Measurements from ENCODE around the gene DCAF11. TPM values are rescaled to one million over a fixed set of nuclear protein-coding genes. Genes with fewer than 3 reads are reported as not detected.

DCAF11 gene
- total RNA-seq, 1 experiment from 2014 or later: 48.8 TPM

DNA sequence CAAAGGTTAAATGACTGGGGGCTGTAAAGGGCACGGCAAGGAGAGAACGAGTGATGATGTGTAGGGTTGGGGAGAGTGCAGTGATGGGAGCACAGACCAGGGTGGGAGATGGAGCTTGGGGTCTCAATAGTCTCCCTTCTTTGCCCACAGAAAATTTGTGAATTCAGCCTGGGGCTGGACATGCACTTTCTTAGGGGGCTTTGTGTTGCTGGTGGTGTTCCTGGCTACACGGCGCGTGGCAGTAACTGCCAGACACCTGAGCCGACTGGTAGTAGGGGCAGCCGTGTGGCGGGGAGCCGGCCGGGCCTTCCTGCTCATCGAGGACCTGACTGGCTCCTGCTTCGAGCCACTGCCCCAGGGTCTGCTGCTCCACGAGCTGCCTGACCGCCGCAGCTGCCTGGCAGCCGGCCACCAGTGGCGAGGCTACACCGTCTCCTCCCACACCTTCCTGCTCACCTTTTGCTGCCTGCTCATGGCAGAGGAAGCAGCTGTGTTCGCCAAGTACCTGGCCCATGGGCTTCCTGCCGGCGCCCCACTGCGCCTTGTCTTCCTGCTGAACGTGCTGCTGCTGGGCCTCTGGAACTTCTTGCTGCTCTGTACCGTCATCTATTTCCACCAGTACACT lies 17.6 kb downstream of the DCAF11 start:
- POLR2A ChIA-PET: interaction anchor here (0.7 to 12.5 kb wide), 4 partner anchors 9 to 16 kb away, joined by 3 to 252 read pairs (median 5); partner anchors contain the start of genes DCAF11, EMC9 and NRL
- Mint-ChIP-seq H3K27ac (ENCODE audit: low read depth, unreplicated experiment) (peak overlapping the region; percentile 71), H3K4me3 (ENCODE audit: unreplicated experiment) (no peak overlapping the region), H3K9me3 (ENCODE audit: unreplicated experiment) (no peaks in the 10 kb centered on the region), H3K27me3 (ENCODE audit: insufficient read depth, unreplicated experiment) (no peaks in the 10 kb centered on the region), H3K4me1 (ENCODE audit: insufficient read depth, unreplicated experiment) (peaks cover 31% of the 10 kb centered on the region), H3K36me3 (ENCODE audit: insufficient read depth, unreplicated experiment) (peaks cover 2% of the 10 kb centered on the region)
- BruUV-seq (replicated peaks): no TSS peak
- CTCF ChIA-PET: interaction anchor here (0.5 to 1.5 kb wide), 6 partner anchors 18 to 941 kb away, joined by 3 to 5 read pairs (median 3); partner anchors contain the start of gene DCAF11
- TF ChIP-seq, protein P1, sequence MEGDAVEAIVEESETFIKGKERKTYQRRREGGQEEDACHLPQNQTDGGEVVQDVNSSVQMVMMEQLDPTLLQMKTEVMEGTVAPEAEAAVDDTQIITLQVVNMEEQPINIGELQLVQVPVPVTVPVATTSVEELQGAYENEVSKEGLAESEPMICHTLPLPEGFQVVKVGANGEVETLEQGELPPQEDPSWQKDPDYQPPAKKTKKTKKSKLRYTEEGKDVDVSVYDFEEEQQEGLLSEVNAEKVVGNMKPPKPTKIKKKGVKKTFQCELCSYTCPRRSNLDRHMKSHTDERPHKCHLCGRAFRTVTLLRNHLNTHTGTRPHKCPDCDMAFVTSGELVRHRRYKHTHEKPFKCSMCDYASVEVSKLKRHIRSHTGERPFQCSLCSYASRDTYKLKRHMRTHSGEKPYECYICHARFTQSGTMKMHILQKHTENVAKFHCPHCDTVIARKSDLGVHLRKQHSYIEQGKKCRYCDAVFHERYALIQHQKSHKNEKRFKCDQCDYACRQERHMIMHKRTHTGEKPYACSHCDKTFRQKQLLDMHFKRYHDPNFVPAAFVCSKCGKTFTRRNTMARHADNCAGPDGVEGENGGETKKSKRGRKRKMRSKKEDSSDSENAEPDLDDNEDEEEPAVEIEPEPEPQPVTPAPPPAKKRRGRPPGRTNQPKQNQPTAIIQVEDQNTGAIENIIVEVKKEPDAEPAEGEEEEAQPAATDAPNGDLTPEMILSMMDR (IDR thresholded peaks at IDR 0.05; ENCODE audit: unreplicated experiment): no peak
- peak; percentile 66 for DNase-seq (ENCODE audit: unreplicated experiment)
- intact Hi-C loops (cut with micrococcal nuclease): no loop called here

DNA sequence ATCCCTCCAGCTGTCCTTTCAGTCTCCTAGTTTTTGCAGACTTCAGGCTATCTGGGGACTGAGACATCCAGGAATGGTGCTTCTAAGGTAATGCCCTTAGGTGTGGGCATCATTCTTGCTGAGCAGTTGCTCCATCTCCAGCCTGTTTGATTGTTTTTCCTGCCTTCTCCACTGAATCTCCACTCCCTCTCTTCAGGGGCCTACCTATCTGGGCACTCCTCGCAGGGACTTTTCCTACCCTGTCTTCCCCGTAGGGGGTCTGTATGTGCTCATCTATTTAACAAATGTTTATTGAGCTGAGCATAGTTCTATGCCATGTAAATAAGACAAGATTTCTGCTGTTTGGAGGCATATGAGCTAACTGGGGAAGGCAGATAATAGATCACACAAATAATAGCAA lies 18.4 kb downstream of the DCAF11 start:
- ChIA-PET POLR2A (interaction anchor here (0.7 to 12.5 kb wide), 4 partner anchors 8 to 17 kb away, joined by 3 to 252 read pairs (median 5); partner anchors contain the start of genes DCAF11, EMC9 and NRL), CTCF (interaction anchor here (0.5 to 1.5 kb wide), 7 partner anchors 15 to 942 kb away, joined by 3 to 5 read pairs (median 3); partner anchors contain the start of gene DCAF11)
- Mint-ChIP-seq H3K4me3 (ENCODE audit: unreplicated experiment) (no peak overlapping the region), H3K27me3 (ENCODE audit: insufficient read depth, unreplicated experiment) (no peaks in the 10 kb centered on the region), H3K36me3 (ENCODE audit: insufficient read depth, unreplicated experiment) (peaks cover 9% of the 10 kb centered on the region), H3K4me1 (ENCODE audit: insufficient read depth, unreplicated experiment) (peaks cover 36% of the 10 kb centered on the region), H3K9me3 (ENCODE audit: unreplicated experiment) (no peaks in the 10 kb centered on the region), H3K27ac (ENCODE audit: low read depth, unreplicated experiment) (peak overlapping the region; percentile 71)
- no TSS peak for BruUV-seq (replicated peaks)
- DNase-seq (ENCODE audit: unreplicated experiment): no peak
- TF ChIP-seq, protein P1 (IDR thresholded peaks at IDR 0.05; ENCODE audit: unreplicated experiment): no peak
- intact Hi-C loops (cut with micrococcal nuclease): no loop called here

DNA sequence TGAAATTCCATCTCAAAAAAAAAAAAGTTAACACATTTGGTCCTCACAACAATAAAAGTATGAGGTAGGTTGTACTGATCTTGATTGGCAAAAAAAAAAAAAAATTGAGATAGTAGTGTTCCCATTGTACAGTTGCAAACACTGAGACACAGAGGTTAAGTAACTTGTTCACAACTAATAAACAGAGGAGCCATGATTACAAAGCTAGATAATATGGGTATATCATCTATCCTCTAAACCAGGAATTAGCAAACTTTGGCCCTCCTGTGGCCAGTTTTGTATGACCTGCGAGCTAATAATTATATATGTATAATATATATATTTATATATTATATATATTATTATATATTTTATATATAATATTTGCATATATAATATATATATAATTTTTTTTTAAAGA lies 19.2 kb downstream of the DCAF11 start:
- no peak overlapping the region for H3K27ac Mint-ChIP-seq (ENCODE audit: low read depth, unreplicated experiment)
- H3K9me3 Mint-ChIP-seq (ENCODE audit: unreplicated experiment): no peaks in the 10 kb centered on the region
- no peak overlapping the region for H3K4me3 Mint-ChIP-seq (ENCODE audit: unreplicated experiment)
- ChIA-PET CTCF (interaction anchor here (0.7 to 1.1 kb wide), 4 partner anchors 14 to 140 kb away, joined by 3 to 10 read pairs (median 6); no protein-coding TSS in a partner anchor), POLR2A (interaction anchor here (0.7 to 12.5 kb wide), 4 partner anchors 17 to 80 kb away, joined by 4 to 252 read pairs (median 10); partner anchors contain the start of genes CHMP4A, DCAF11, NRL and TM9SF1)
- intact Hi-C loops (cut with micrococcal nuclease): no loop called here
- no peaks in the 10 kb centered on the region for H3K27me3 Mint-ChIP-seq (ENCODE audit: insufficient read depth, unreplicated experiment)
- peaks cover 36% of the 10 kb centered on the region for H3K4me1 Mint-ChIP-seq (ENCODE audit: insufficient read depth, unreplicated experiment)
- TF ChIP-seq, protein P1 (IDR thresholded peaks at IDR 0.05; ENCODE audit: unreplicated experiment): no peak
- peaks cover 16% of the 10 kb centered on the region for H3K36me3 Mint-ChIP-seq (ENCODE audit: insufficient read depth, unreplicated experiment)
- BruUV-seq (replicated peaks): no TSS peak
- DNase-seq (ENCODE audit: unreplicated experiment): no peak

DNA sequence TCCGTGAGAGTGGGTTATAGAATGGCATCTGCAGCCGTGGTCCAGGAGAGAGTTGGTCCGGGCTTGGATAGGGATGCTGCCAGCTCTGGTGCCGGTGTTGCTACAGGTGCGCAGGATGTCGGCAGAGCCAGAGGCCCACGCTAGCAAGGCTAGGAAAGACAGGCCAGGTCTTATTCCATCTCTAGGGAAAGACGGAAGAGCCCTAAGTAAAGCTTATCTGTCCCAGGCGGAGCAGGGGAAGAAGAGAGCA lies 20.9 kb downstream of the DCAF11 start:
- POLR2A ChIA-PET: interaction anchor here (0.7 to 12.5 kb wide), 14 partner anchors 8 to 1306 kb away, joined by 3 to 252 read pairs (median 10); partner anchors contain the start of genes DCAF11, IPO4, IRF9 and MRPL52

More for the DNA sequence above, 20.9 kb downstream of the DCAF11 start:
- no peaks in the 10 kb centered on the region for H3K27me3 Mint-ChIP-seq (ENCODE audit: insufficient read depth, unreplicated experiment)
- peak overlapping the region; percentile 14 for H3K27ac Mint-ChIP-seq (ENCODE audit: low read depth, unreplicated experiment)
- BruUV-seq (replicated peaks): no TSS peak
- H3K4me3 Mint-ChIP-seq (ENCODE audit: unreplicated experiment): peak overlapping the region; percentile 75
- no peaks in the 10 kb centered on the region for H3K9me3 Mint-ChIP-seq (ENCODE audit: unreplicated experiment)
- TF ChIP-seq, protein P1 (IDR thresholded peaks at IDR 0.05; ENCODE audit: unreplicated experiment): no peak
- H3K4me1 Mint-ChIP-seq (ENCODE audit: insufficient read depth, unreplicated experiment): peaks cover 42% of the 10 kb centered on the region
- CTCF ChIA-PET: interaction anchor here (0.7 to 1.8 kb wide), 8 partner anchors 10 to 108 kb away, joined by 3 to 9 read pairs (median 4); partner anchors contain the start of genes IRF9 and PSME2
- H3K36me3 Mint-ChIP-seq (ENCODE audit: insufficient read depth, unreplicated experiment): peaks cover 26% of the 10 kb centered on the region
- DNase-seq (ENCODE audit: unreplicated experiment): no peak
- intact Hi-C loops (cut with micrococcal nuclease): no loop called here
